Stimulated activated memory B cell treated with anti-CD40 and anti-IgM and Interleukin-4, amounts not matched to agents 10 μg/mL and 1 μg/mL and 100 μg/mL, for 72 hours (primary cell): Measurements from ENCODE around the gene C22orf23.
"Not testable (repeated sequence)": the region's sequence is repeated elsewhere in the genome, so short reads cannot be mapped to it uniquely, and the experiment has no call there.

Experiments
- ATAC-seq: fragments of 150-1000 bp; cut with Tn5 transposase; 2 replicates; pipeline ENCODE4 v1.10.0; 2021
- H3K27ac Mint-ChIP-seq: one replicate; pipeline ENCODE4 v1.8.0; 2022; ENCODE audit warnings: mild to moderate bottlenecking, mixed read lengths
- H3K27me3 Mint-ChIP-seq: one replicate; pipeline ENCODE4 v1.8.0; 2022; ENCODE audit warnings: mixed read lengths
- H3K36me3 Mint-ChIP-seq: one replicate; pipeline ENCODE4 v1.8.0; 2022; ENCODE audit warnings: mixed read lengths
- H3K4me1 Mint-ChIP-seq: one replicate; pipeline ENCODE4 v1.8.0; 2022; ENCODE audit warnings: mixed read lengths
- H3K4me3 Mint-ChIP-seq: one replicate; pipeline ENCODE4 v1.8.0; 2022; ENCODE audit warnings: mild to moderate bottlenecking, moderate library complexity, mixed read lengths
- H3K9me3 Mint-ChIP-seq: one replicate; pipeline ENCODE4 v1.8.0; 2022; ENCODE audit warnings: mixed read lengths

The C22orf23 gene

DNA sequence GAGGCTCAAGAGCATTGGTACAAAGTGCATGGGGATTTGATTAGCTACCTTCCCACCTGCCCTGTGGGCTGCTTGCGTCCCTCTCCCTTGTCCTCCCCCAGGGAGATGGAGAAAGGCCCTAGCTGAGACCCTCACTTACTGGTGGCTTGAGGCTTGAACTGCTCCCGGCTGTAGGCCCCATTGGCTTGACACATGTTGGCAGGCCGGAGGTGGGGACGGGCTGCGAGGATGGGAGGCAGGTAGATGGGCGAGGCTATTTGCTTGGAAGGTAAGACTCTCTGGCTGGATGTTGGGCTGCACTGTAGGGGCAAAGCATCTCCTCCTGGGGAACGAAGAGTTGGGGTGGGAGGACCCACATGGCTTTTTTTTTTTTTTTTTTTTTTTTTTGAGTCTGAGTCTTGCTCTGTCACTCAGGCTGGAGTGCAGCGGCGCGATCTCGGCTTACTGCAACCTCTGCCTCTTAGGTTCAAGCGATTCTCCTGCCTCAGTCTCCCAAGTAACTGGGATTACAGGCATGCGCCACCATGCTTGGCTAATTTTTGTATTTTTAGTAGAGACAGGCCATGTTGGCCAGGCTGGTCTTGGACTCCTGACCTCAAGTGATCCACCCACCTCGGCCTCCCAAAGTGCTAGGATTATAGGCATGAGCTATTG lies 6.1 kb downstream of the C22orf23 start:
- not testable (repeated sequence) for ATAC-seq, H3K27ac Mint-ChIP-seq, H3K36me3 Mint-ChIP-seq, H3K27me3 Mint-ChIP-seq, H3K9me3 Mint-ChIP-seq, H3K4me1 Mint-ChIP-seq, H3K4me3 Mint-ChIP-seq

DNA sequence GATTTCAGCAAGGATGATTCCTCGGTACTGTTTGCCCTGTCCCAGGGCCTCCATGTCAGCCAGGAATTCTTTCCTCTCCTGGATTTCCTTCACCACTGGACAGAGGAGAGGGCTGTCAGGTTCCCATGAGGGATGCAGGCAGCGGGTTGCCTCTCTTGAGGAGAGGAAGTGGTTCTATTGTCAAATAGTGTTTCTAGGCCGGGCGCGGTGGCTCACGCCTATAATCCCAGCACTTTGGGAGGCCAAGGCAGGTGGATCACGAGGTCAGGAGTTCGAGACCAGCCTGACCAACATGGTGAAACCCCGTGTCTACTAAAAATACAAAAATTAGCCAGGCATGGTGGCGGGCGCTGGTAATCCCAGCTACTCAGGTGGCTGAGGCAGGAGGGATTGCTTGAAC lies 9.0 kb downstream of the C22orf23 start:
- ATAC-seq, H3K4me3 Mint-ChIP-seq, H3K27ac Mint-ChIP-seq, H3K9me3 Mint-ChIP-seq, H3K4me1 Mint-ChIP-seq, H3K27me3 Mint-ChIP-seq: not testable (repeated sequence)
- H3K36me3 Mint-ChIP-seq, result peaks cover 15% of the 10 kb centered on the region

DNA sequence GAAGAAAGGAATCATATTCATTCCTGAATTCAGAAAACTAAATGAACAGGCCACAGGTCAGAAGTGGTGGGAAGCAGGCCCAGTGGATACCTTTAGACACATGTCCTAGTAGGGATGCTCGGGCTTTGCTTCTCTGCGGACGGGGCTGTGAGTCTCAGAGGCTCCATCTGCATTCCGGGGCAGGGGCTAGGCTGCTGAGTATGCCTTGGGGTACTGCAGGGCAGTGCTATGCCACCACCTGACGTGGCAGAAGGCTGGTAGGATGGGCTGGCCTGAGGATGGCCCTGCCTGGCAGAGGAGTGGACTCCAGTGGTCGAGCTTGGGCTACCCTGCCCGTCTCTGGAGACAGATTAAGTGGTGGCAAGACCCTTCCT lies 9.6 kb downstream of the C22orf23 start:
- Mint-ChIP-seq H3K27ac (no peak overlapping the region), H3K4me1 (no peaks in the 10 kb centered on the region), H3K9me3 (no peaks in the 10 kb centered on the region), H3K4me3 (no peak overlapping the region), H3K36me3 (peaks cover 15% of the 10 kb centered on the region), H3K27me3 (no peaks in the 10 kb centered on the region)
- ATAC-seq, result no peak

DNA sequence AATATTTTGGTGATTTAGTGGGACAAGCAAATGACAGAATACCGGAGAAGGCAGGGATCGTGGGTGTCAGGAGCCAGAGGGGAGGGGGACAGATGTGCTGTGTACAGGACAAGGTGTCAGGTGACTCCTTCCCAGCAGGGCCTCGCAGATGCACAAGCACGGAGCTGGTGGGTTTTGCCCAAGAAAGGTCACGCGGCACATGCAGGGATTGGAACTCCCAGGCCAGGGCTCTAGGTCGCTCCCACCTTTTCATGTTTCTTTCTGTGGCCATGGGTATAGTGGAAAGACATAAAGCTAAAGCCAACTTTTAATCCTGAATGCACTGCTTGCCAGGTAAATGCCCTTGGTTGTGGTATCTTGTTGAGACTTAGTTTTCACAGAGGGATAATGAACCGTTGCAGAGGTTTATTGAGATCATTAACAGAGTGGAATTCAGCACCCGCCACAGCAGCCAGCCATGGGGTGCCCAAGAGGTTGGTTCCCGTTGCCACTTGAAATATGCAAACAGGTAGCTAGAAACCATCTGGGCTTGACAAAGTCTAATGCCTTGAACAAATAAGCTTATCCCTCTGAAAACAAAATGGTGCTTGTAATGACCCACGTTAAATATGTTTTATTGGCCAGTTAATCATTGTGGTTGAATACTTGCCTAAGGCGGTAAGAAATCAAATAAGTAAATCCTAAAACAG lies 10.1 kb downstream of the C22orf23 start:
- Mint-ChIP-seq H3K4me1 (no peaks in the 10 kb centered on the region), H3K9me3 (no peaks in the 10 kb centered on the region), H3K27ac (no peak overlapping the region), H3K36me3 (peaks cover 15% of the 10 kb centered on the region), H3K4me3 (no peak overlapping the region), H3K27me3 (no peaks in the 10 kb centered on the region)
- no peak for ATAC-seq

DNA sequence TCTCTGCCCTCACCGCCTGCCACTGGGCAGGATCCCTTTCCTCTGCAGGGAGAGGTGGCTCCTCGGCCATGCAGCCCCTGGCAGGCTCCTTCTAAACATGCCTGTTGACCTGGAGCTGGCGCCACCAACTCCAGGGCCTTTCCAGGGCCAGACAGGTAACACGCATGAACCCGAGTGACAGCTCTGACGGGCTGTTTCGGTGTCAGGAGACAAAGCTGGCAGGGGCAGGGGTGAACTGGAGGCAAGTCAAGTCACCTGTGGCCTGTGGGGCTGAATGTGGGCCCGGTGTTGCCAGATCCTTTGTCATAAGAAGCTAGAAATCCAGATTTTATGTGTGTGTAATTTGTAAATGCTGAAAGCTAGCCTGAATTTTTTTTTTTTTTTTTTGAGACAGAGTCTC lies 11.3 kb downstream of the C22orf23 start:
- Mint-ChIP-seq H3K27ac (no peak overlapping the region), H3K4me3 (no peak overlapping the region), H3K36me3 (peaks cover 24% of the 10 kb centered on the region), H3K9me3 (no peaks in the 10 kb centered on the region), H3K4me1 (no peaks in the 10 kb centered on the region), H3K27me3 (no peaks in the 10 kb centered on the region)
- ATAC-seq, result no peak

DNA sequence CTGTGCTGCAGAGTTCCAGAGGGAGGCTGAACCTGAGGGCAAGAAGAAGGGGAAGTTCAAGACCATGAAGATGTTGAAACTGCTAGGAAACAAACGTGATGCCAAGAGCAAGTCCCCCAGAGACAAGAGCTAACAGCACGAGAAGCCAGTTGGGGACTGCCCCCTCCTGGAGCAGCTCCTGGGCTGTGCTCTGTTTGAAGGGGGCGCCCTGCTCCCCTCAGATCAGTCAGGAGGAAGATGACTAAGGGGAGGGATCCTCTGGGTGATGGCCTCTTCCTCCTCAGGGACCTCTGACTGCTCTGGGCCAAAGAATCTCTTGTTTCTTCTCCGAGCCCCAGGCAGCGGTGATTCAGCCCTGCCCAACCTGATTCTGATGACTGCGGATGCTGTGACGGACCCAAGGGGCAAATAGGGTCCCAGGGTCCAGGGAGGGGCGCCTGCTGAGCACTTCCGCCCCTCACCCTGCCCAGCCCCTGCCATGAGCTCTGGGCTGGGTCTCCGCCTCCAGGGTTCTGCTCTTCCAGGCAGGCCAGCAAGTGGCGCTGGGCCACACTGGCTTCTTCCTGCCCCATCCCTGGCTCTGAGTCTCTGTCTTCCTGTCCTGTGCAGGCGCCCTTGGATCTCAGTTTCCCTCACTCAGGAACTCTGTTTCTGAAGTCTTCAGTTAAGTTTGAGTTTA lies 12.6 kb downstream of the C22orf23 start:
- no peaks in the 10 kb centered on the region for H3K4me1 Mint-ChIP-seq
- no peaks in the 10 kb centered on the region for H3K27me3 Mint-ChIP-seq
- no peak overlapping the region for H3K4me3 Mint-ChIP-seq
- H3K9me3 Mint-ChIP-seq, result no peaks in the 10 kb centered on the region
- peaks cover 24% of the 10 kb centered on the region for H3K36me3 Mint-ChIP-seq
- no peak overlapping the region for H3K27ac Mint-ChIP-seq
- ATAC-seq, result peak; percentile 55

DNA sequence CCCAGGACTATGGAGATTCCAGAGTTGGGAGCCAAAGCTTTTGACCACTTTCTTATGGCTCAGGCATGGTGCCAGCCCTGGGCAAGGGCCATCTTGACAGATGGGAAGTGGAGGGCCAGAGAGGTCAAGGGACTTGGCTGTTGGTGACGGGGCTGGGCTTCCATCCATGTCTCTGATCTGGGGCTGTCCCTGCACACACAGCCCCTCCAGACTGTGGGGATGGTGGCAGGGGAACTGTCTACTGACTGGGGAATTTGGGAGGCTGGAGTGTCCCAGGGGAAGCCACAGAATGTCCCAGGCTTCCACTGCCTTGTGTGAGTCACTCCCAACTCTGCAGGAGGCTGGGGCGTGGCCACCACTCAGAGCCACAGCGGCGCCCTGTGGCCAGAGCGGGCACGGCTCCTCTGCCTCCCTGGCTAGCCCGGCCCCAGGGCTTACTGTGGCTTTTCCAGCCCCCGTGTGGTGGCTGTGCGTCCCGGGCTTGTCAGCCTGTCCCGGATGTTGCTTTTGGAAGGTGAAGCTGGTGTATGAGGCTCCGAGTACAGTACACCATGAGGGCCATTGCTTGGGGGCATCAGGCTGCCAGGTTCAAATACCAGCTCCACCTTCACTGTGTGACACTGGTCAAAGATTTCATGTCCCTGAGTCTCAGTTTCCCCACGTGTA lies 19.6 kb downstream of the C22orf23 start:
- Mint-ChIP-seq H3K27ac (no peak overlapping the region), H3K4me3 (no peak overlapping the region), H3K9me3 (no peaks in the 10 kb centered on the region), H3K36me3 (peaks cover 29% of the 10 kb centered on the region), H3K4me1 (peaks cover 37% of the 10 kb centered on the region), H3K27me3 (no peaks in the 10 kb centered on the region)
- ATAC-seq, result peak; percentile 95

DNA sequence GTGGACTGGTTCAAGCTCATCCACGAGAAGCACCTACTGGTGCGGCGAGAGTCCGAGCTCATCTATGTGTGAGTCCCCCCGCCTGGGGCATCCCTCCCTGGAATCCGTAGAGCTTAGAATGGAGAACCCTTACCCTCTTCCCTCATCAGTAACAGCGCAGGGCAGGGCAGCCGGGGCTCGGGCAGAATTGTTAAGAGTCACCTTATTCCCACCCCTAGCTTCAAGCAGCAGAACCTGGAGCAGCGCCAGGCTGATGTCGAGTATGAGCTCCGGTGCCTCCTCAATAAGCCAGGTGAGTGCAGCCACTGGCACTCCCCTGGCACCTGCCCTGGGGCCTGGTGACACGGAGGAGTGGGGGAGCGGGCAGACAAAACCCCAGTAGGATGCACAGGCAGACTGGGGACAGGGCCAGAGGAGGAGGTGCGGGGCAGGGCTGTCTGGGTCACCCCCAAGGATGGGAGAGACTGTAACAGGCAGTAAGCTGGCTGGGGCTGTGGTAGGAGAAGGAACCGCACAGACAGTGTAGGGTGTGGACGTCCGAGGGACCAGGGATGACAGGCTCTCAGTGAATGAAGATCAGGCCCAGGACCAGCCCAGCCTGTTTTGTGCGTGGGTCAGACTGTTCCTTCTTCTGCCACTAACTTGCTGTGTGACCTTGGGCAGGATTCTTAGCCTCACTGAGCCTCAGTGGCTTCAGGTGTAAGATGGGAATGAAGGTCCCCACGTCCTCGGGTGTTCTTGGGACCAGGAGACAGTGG lies 20.4 kb downstream of the C22orf23 start:
- no peak for ATAC-seq
- H3K27ac Mint-ChIP-seq, result no peak overlapping the region
- no peak overlapping the region for H3K4me3 Mint-ChIP-seq
- no peaks in the 10 kb centered on the region for H3K9me3 Mint-ChIP-seq
- H3K4me1 Mint-ChIP-seq, result peaks cover 37% of the 10 kb centered on the region
- H3K36me3 Mint-ChIP-seq, result peaks cover 36% of the 10 kb centered on the region
- no peaks in the 10 kb centered on the region for H3K27me3 Mint-ChIP-seq

DNA sequence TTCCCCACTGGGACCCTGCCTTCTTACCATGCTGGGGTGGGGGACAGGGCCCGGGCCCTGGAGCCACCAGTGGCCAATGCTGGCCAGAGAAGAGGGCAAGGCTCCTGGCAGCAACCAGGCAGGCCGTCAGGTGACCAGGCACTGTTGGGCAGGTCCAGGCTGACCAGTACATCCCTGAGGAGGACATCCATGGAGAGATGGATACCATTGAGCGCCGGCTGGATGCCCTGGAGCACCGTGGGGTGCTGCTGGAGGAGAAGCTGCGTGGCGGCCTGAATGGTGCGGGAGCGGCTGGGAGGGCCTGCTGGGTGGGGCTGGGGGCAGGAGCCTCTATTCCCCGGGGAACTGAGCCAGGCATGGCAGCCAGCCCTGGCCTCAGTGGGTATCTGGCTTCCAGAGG lies 21.0 kb downstream of the C22orf23 start:
- no peak for ATAC-seq
- no peaks in the 10 kb centered on the region for H3K9me3 Mint-ChIP-seq
- peaks cover 37% of the 10 kb centered on the region for H3K4me1 Mint-ChIP-seq
- no peak overlapping the region for H3K27ac Mint-ChIP-seq
- no peak overlapping the region for H3K4me3 Mint-ChIP-seq
- no peaks in the 10 kb centered on the region for H3K27me3 Mint-ChIP-seq
- peaks cover 36% of the 10 kb centered on the region for H3K36me3 Mint-ChIP-seq

DNA sequence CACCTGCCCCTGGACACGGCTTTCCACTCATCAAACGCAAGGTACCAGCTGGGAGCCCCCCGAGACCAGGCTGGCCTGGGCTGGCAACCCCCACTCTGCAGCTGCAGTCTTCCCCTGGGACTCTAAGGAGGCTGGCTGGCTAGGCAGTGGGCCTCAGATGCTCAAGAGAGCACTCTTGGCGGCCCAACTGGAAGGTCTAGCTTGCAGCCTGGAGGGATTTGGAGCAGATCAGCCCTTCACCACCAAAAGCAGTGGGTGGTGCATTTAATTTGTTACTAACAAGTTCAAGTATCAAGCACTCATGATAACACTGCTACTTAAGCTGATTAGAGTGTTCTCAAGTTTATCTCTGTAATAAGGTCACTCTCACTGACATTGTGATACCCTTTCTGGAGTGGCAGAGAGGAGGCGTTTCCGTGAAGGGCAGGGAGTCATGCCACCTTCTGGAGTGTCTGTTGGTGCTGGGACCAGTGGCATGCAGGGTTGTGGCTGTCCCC lies 21.5 kb downstream of the C22orf23 start:
- peak overlapping the region; percentile 54 for H3K27ac Mint-ChIP-seq
- no peak for ATAC-seq
- peaks cover 35% of the 10 kb centered on the region for H3K36me3 Mint-ChIP-seq
- no peaks in the 10 kb centered on the region for H3K27me3 Mint-ChIP-seq
- peaks cover 37% of the 10 kb centered on the region for H3K4me1 Mint-ChIP-seq
- no peaks in the 10 kb centered on the region for H3K9me3 Mint-ChIP-seq
- H3K4me3 Mint-ChIP-seq, result no peak overlapping the region

DNA sequence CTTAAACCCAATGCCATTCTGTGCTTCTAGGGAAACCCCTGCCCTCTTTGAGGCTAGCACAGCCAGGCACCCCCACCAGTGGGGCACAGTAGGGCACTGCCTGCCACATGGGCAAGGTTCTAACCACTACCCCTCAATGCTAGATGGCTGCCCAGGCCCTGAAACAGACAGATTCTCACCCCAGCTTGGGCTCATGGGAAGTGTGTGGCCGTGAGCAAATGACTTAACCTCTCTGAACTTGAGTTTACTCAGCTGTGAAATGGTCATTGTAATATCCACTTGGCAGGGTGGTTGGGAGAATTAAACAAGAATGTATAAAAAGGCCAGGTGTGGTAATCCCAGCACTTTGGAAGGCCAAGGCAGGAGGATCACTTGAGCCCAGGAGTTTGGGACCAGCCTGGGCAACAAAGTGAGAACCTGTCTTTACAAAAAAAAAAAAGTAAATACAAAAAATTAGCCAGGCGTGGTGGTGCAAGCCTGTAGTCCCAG lies 22.4 kb downstream of the C22orf23 start:
- Mint-ChIP-seq H3K4me1 (peaks cover 37% of the 10 kb centered on the region), H3K36me3 (peaks cover 35% of the 10 kb centered on the region), H3K9me3 (no peaks in the 10 kb centered on the region), H3K4me3 (no peak overlapping the region), H3K27ac (no peak overlapping the region), H3K27me3 (no peaks in the 10 kb centered on the region)
- ATAC-seq, result no peak

DNA sequence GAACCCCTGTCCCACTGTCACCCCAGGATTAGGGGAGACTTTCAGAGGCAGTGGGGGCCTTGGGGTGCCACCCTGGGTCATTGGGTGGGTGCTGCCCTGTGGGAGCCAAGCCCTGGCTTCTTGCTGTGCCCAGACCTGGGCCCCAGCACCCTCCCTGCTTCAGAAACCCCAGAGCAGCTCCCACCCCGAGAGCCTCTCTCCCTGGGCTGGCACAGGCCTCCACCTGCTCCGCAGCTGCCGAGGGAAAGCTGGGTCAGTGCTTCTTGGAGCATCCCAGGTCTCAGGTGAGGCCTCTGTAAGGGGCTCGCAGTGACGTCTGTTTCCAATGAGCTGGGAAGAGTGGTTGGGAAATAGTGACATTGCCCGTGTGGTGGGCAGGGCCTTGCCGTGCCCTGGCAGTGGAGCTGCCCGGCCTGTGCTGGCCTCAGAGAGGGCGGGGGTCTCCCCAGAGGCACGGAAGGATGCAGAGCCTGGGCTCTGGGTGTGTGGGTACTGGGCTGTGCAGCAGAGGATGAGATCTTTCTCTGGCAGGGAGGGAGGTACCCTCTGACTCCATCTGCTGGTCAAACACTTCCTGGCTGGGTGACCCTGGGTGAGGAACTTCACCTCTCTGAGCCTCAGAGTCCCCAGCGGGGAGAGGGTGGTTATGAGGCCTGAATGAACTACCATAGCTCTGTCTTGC lies 23.0 kb downstream of the C22orf23 start:
- H3K4me1 Mint-ChIP-seq, result peaks cover 37% of the 10 kb centered on the region
- ATAC-seq, result peak; percentile 28
- no peaks in the 10 kb centered on the region for H3K9me3 Mint-ChIP-seq
- no peaks in the 10 kb centered on the region for H3K27me3 Mint-ChIP-seq
- no peak overlapping the region for H3K4me3 Mint-ChIP-seq
- H3K27ac Mint-ChIP-seq, result no peak overlapping the region
- peaks cover 35% of the 10 kb centered on the region for H3K36me3 Mint-ChIP-seq

DNA sequence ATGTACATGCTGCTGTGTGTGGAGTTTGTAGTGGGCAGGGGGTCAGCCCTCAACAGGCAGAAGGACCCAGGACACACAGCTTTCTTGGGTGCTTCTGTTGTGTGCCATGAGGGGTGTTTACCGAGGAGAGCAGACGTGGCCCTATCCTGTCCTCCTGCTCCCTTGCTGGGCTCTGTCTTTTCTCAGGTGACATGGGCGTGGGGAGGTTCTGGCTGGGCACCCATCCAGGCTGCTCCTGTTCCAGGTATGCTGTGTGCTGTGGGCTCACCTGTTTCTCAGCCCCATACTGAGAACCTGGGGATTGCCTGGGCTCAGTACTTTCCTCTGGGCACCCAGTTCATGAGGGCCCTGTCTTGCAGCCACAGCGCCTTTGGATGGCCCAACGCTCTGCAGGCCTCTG lies 24.0 kb downstream of the C22orf23 start:
- peaks cover 35% of the 10 kb centered on the region for H3K36me3 Mint-ChIP-seq
- H3K27ac Mint-ChIP-seq, result no peak overlapping the region
- no peak overlapping the region for H3K4me3 Mint-ChIP-seq
- no peak for ATAC-seq
- no peaks in the 10 kb centered on the region for H3K9me3 Mint-ChIP-seq
- no peaks in the 10 kb centered on the region for H3K27me3 Mint-ChIP-seq
- peaks cover 37% of the 10 kb centered on the region for H3K4me1 Mint-ChIP-seq

DNA sequence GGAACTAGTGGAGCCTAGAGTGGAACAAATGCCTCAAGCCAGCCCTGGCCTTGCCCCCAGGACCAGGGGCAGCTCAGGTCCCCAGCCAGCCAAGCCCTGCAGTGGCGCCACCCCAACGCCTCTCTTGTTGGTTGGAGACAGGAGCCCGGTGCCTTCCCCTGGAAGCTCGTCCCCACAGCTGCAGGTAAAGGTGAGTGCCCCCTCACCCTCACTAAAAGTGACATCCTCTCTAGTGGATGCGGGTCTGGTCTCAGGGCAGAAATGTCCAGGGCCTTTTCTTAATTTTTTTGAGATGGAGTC lies 25.8 kb downstream of the C22orf23 start:
- Mint-ChIP-seq H3K27ac (no peak overlapping the region), H3K27me3 (no peaks in the 10 kb centered on the region), H3K4me3 (no peak overlapping the region), H3K9me3 (no peaks in the 10 kb centered on the region), H3K4me1 (peaks cover 20% of the 10 kb centered on the region), H3K36me3 (peaks cover 36% of the 10 kb centered on the region)
- ATAC-seq, result no peak
